ENCODE data around the gene ADAMTS1.

ADAMTS1 gene

GRCh38 chr21:26833011-26833410 lies 12.2 kb downstream of the ADAMTS1 start:
- no peak for ATAC-seq
- TF ChIP-seq ZC3H10 (CRISPR knock-in tag; IDR thresholded peaks at IDR 0.05) (no peak), CSDC2 (CRISPR knock-in tag; IDR thresholded peaks at IDR 0.05) (no peak), PPARA (CRISPR knock-in tag; IDR thresholded peaks at IDR 0.05; ENCODE audit: borderline replicate concordance) (no peak), TOX (CRISPR knock-in tag; IDR thresholded peaks at IDR 0.05; ENCODE audit: borderline replicate concordance) (no peak), ZNF70 (CRISPR knock-in tag; IDR thresholded peaks at IDR 0.05) (no peak), RARB (CRISPR knock-in tag; IDR thresholded peaks at IDR 0.05) (no peak), ISL1 (CRISPR knock-in tag; IDR thresholded peaks at IDR 0.05) (no peak), BACH2 (CRISPR knock-in tag; IDR thresholded peaks at IDR 0.05; ENCODE audit: borderline replicate concordance) (no peak), OSR1 (CRISPR knock-in tag; IDR thresholded peaks at IDR 0.05) (no peak), POU6F1 (CRISPR knock-in tag; IDR thresholded peaks at IDR 0.05; ENCODE audit: borderline replicate concordance, low read depth) (no peak)
- TF ChIP-seq, protein P1, sequence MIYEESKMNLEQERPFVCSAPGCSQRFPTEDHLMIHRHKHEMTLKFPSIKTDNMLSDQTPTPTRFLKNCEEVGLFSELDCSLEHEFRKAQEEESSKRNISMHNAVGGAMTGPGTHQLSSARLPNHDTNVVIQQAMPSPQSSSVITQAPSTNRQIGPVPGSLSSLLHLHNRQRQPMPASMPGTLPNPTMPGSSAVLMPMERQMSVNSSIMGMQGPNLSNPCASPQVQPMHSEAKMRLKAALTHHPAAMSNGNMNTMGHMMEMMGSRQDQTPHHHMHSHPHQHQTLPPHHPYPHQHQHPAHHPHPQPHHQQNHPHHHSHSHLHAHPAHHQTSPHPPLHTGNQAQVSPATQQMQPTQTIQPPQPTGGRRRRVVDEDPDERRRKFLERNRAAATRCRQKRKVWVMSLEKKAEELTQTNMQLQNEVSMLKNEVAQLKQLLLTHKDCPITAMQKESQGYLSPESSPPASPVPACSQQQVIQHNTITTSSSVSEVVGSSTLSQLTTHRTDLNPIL (CRISPR knock-in tag; IDR thresholded peaks at IDR 0.05; ENCODE audit: low read depth) = no peak
- TF ChIP-seq, protein P2, sequence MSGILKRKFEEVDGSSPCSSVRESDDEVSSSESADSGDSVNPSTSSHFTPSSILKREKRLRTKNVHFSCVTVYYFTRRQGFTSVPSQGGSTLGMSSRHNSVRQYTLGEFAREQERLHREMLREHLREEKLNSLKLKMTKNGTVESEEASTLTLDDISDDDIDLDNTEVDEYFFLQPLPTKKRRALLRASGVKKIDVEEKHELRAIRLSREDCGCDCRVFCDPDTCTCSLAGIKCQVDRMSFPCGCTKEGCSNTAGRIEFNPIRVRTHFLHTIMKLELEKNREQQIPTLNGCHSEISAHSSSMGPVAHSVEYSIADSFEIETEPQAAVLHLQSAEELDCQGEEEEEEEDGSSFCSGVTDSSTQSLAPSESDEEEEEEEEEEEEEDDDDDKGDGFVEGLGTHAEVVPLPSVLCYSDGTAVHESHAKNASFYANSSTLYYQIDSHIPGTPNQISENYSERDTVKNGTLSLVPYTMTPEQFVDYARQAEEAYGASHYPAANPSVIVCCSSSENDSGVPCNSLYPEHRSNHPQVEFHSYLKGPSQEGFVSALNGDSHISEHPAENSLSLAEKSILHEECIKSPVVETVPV (CRISPR knock-in tag; IDR thresholded peaks at IDR 0.05) = no peak
- TF ChIP-seq, protein P3, sequence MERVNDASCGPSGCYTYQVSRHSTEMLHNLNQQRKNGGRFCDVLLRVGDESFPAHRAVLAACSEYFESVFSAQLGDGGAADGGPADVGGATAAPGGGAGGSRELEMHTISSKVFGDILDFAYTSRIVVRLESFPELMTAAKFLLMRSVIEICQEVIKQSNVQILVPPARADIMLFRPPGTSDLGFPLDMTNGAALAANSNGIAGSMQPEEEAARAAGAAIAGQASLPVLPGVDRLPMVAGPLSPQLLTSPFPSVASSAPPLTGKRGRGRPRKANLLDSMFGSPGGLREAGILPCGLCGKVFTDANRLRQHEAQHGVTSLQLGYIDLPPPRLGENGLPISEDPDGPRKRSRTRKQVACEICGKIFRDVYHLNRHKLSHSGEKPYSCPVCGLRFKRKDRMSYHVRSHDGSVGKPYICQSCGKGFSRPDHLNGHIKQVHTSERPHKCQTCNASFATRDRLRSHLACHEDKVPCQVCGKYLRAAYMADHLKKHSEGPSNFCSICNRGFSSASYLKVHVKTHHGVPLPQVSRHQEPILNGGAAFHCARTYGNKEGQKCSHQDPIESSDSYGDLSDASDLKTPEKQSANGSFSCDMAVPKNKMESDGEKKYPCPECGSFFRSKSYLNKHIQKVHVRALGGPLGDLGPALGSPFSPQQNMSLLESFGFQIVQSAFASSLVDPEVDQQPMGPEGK (CRISPR knock-in tag; IDR thresholded peaks at IDR 0.05; ENCODE audit: borderline replicate concordance) = no peak

- no peak for TF ChIP-seq TCF4 (CRISPR knock-in tag; IDR thresholded peaks at IDR 0.05; ENCODE audit: borderline replicate concordance)
- no peak for TF ChIP-seq BACH2 (CRISPR knock-in tag; IDR thresholded peaks at IDR 0.05; ENCODE audit: borderline replicate concordance)
- TF ChIP-seq, protein P3 (CRISPR knock-in tag; IDR thresholded peaks at IDR 0.05; ENCODE audit: borderline replicate concordance) = no peak
- no peak for ATAC-seq
Observed at GRCh38 chr21:26832546-26832945, 12.7 kb downstream of the ADAMTS1 start.

DNA sequence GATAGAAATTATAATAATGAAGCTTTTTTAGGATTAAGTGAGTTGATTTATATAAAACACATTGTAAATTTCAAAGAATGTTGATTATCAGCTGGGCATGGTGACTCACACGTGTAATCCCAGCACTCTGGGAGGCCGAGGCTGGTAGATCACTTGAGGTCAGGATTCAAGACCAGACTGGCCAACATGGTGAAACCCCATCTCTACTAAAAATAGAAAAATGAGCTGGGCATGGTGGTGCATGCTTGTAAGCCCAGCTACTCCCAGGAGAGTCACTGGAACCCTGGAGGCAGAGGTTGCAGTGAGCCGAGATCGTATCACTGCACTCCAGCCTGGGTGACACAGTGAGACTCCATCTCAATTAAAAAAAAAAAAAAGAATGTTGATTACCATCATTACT lies 18.4 kb downstream of the ADAMTS1 start:
- no peak for ATAC-seq
- TF ChIP-seq ISL1 (CRISPR knock-in tag; IDR thresholded peaks at IDR 0.05) = no peak
- TF ChIP-seq, protein P3 (CRISPR knock-in tag; IDR thresholded peaks at IDR 0.05; ENCODE audit: borderline replicate concordance) = no peak
- TF ChIP-seq TOX (CRISPR knock-in tag; IDR thresholded peaks at IDR 0.05; ENCODE audit: borderline replicate concordance) = no peak
- no peak for TF ChIP-seq ZNF8 (CRISPR knock-in tag; IDR thresholded peaks at IDR 0.05)
- TF ChIP-seq, protein P1 (CRISPR knock-in tag; IDR thresholded peaks at IDR 0.05; ENCODE audit: low read depth) = no peak
- TF ChIP-seq ZNF565 (CRISPR knock-in tag; conservative IDR thresholded peaks at IDR 0.05; ENCODE audit: low read depth) = no peak
- TF ChIP-seq ZNF70 (CRISPR knock-in tag; IDR thresholded peaks at IDR 0.05) = no peak
- TF ChIP-seq ESRRG (CRISPR knock-in tag; IDR thresholded peaks at IDR 0.05) = no peak
- no peak for TF ChIP-seq GLIS3 (CRISPR knock-in tag; IDR thresholded peaks at IDR 0.05)
- no peak for TF ChIP-seq PPARA (CRISPR knock-in tag; IDR thresholded peaks at IDR 0.05; ENCODE audit: borderline replicate concordance)
- TF ChIP-seq ZFP30 (CRISPR knock-in tag; IDR thresholded peaks at IDR 0.05) = no peak
- no peak for TF ChIP-seq ZFP3 (CRISPR knock-in tag; IDR thresholded peaks at IDR 0.05)
- no peak for TF ChIP-seq ARNTL (CRISPR knock-in tag; IDR thresholded peaks at IDR 0.05; ENCODE audit: borderline replicate concordance, low read depth)
- TF ChIP-seq TCF4 (CRISPR knock-in tag; IDR thresholded peaks at IDR 0.05; ENCODE audit: borderline replicate concordance) = no peak
- TF ChIP-seq RARB (CRISPR knock-in tag; IDR thresholded peaks at IDR 0.05) = no peak
- TF ChIP-seq, protein P2 (CRISPR knock-in tag; IDR thresholded peaks at IDR 0.05) = no peak
- TF ChIP-seq SNAI2 (CRISPR knock-in tag; IDR thresholded peaks at IDR 0.05) = no peak
- no peak for TF ChIP-seq OSR1 (CRISPR knock-in tag; IDR thresholded peaks at IDR 0.05)
- TF ChIP-seq CSDC2 (CRISPR knock-in tag; IDR thresholded peaks at IDR 0.05) = no peak
